DOHH2 (cell line): ENCODE data around the gene HHATL.
"Not testable (repeated sequence)": the region's sequence is repeated elsewhere in the genome, so short reads cannot be mapped to it uniquely, and the experiment has no call there.

Experiments used
- H3F3A ChIP-seq: fragments of 200-600 bp; sonication (generic), shearing (Covaris generic); 2 replicates; pipeline ENCODE4 v1.6.0; 2016; ENCODE audit warnings: antibody characterized with exemption, mild to moderate bottlenecking; ENCODE audit not compliant: control insufficient read depth, insufficient read depth
- H3K27ac ChIP-seq: fragments of 200-600 bp; sonication (generic); 2 replicates; pipeline ENCODE4 v1.5.1; 2014; ENCODE audit warnings: low read depth, mild to moderate bottlenecking, low read length, moderate library complexity
- H3K27me3 ChIP-seq: fragments of 200-600 bp; sonication (generic); 2 replicates; pipeline ENCODE4 v1.6.1; 2014; ENCODE audit warnings: mild to moderate bottlenecking, low read length, mixed read lengths; ENCODE audit not compliant: control insufficient read depth
- H3K36me3 ChIP-seq: fragments of 200-600 bp; sonication (generic); 2 replicates; pipeline ENCODE4 v1.6.1; 2014; ENCODE audit warnings: mild to moderate bottlenecking, low read length, moderate library complexity, mixed read lengths; ENCODE audit not compliant: control insufficient read depth
- H3K4me1 ChIP-seq: fragments of 200-600 bp; sonication (generic); 2 replicates; pipeline ENCODE4 v1.6.1; 2014; ENCODE audit warnings: mild to moderate bottlenecking, low read length, mixed read lengths; ENCODE audit not compliant: control insufficient read depth
- H3K4me2 ChIP-seq: fragments of 200-600 bp; sonication (generic); 2 replicates; pipeline ENCODE4 v1.6.0; 2014; ENCODE audit warnings: mild to moderate bottlenecking, low read length, moderate library complexity
- H3K4me3 ChIP-seq: fragments of 200-600 bp; sonication (generic); 2 replicates; pipeline ENCODE4 v1.5.1; 2014; ENCODE audit warnings: mild to moderate bottlenecking, low read length, mixed read lengths
- H3K79me2 ChIP-seq: fragments of 200-600 bp; sonication (generic); 2 replicates; pipeline ENCODE4 v1.6.1; 2014; ENCODE audit warnings: mild to moderate bottlenecking, low read length, mixed read lengths; ENCODE audit not compliant: control insufficient read depth
- H3K9me2 ChIP-seq: fragments of 200-600 bp; sonication (generic); replicated peaks from 2 replicates; pipeline ENCODE4 v1.6.1; 2014; ENCODE audit warnings: mild to moderate bottlenecking, low read length, mixed read lengths; ENCODE audit not compliant: control insufficient read depth
- H3K9me3 ChIP-seq: fragments of 200-600 bp; sonication (generic); 2 replicates; pipeline ENCODE4 v1.6.1; 2014; ENCODE audit warnings: antibody characterized with exemption, low read length, mixed read lengths; ENCODE audit not compliant: control insufficient read depth, insufficient read depth
- H4K20me1 ChIP-seq: fragments of 200-600 bp; sonication (generic); 2 replicates; pipeline ENCODE4 v1.6.0; 2014; ENCODE audit warnings: low read depth, mild to moderate bottlenecking, antibody characterized with exemption, low read length, moderate library complexity; ENCODE audit not compliant: control insufficient read depth, insufficient read depth
- CTCF ChIP-seq: fragments of 200-600 bp; sonication (generic); IDR thresholded peaks from one replicate; pipeline ENCODE4 v1.5.1; 2014; ENCODE audit warnings: antibody characterized with exemption, mild to moderate bottlenecking, low read depth, low read length; ENCODE audit not compliant: poor library complexity, severe bottlenecking
- EZH2phosphoT487 ChIP-seq: fragments of 200-600 bp; sonication (generic); IDR thresholded peaks from 2 replicates; pipeline ENCODE4 v1.6.1; 2017; ENCODE audit warnings: borderline replicate concordance, mild to moderate bottlenecking, antibody characterized with exemption, low read length, moderate library complexity, mixed read lengths

The HHATL gene

GRCh38 chr3:42728056-42728455 lies 25.5 kb upstream of the HHATL start:
- no peaks in the 10 kb centered on the region for H3K9me3 ChIP-seq
- no peaks in the 10 kb centered on the region for H3K36me3 ChIP-seq
- H3K4me1 ChIP-seq, result no peaks in the 10 kb centered on the region

GRCh38 chr3:42725454-42725853 lies 22.9 kb upstream of the HHATL start:
- no peaks in the 10 kb centered on the region for H4K20me1 ChIP-seq
- peaks cover 4% of the 10 kb centered on the region; the same call in 1 of the 2 replicates for H3K27me3 ChIP-seq
- H3K9me2 ChIP-seq, result no peaks in the 10 kb centered on the region
- no peaks in the 10 kb centered on the region for H3K79me2 ChIP-seq
- no peak overlapping the region for H3K27ac ChIP-seq
- H3K4me1 ChIP-seq, result no peaks in the 10 kb centered on the region
- no peaks in the 10 kb centered on the region for H3K9me3 ChIP-seq
- H3K36me3 ChIP-seq, result no peaks in the 10 kb centered on the region
- H3K4me3 ChIP-seq, result no peak overlapping the region
- no peak overlapping the region for H3K4me2 ChIP-seq
- H3F3A ChIP-seq, result no peaks in the 10 kb centered on the region
- TF ChIP-seq EZH2phosphoT487 (no peak), CTCF (no peak)

More at GRCh38 chr3:42728056-42728455, 25.5 kb upstream of the HHATL start:
- no peaks in the 10 kb centered on the region for H3F3A ChIP-seq
- no peak overlapping the region for H3K4me2 ChIP-seq
- no peak for TF ChIP-seq EZH2phosphoT487
- TF ChIP-seq CTCF, result no peak
- H3K9me2 ChIP-seq, result no peaks in the 10 kb centered on the region
- no peaks in the 10 kb centered on the region for H4K20me1 ChIP-seq
- no peak overlapping the region for H3K4me3 ChIP-seq
- no peaks in the 10 kb centered on the region for H3K79me2 ChIP-seq
- H3K27ac ChIP-seq, result no peak overlapping the region
- H3K27me3 ChIP-seq, result peaks cover 4% of the 10 kb centered on the region; the same call in 1 of the 2 replicates

GRCh38 chr3:42723219-42723618 lies 20.6 kb upstream of the HHATL start:
- TF ChIP-seq CTCF, result no peak
- TF ChIP-seq EZH2phosphoT487, result no peak
- Histone ChIP-seq H3K9me2 (no peaks in the 10 kb centered on the region), H3K27me3 (peaks cover 4% of the 10 kb centered on the region; the same call in 1 of the 2 replicates), H4K20me1 (no peaks in the 10 kb centered on the region), H3F3A (no peaks in the 10 kb centered on the region), H3K27ac (no peak overlapping the region), H3K9me3 (no peaks in the 10 kb centered on the region), H3K4me3 (no peak overlapping the region), H3K4me1 (no peaks in the 10 kb centered on the region), H3K4me2 (no peak overlapping the region), H3K79me2 (no peaks in the 10 kb centered on the region), H3K36me3 (no peaks in the 10 kb centered on the region)

GRCh38 chr3:42722442-42722841 lies 19.8 kb upstream of the HHATL start:
- H3K4me1 ChIP-seq, H3K27ac ChIP-seq, H3K27me3 ChIP-seq, H3K9me2 ChIP-seq, H4K20me1 ChIP-seq, H3F3A ChIP-seq, H3K36me3 ChIP-seq, H3K4me3 ChIP-seq, H3K9me3 ChIP-seq, H3K79me2 ChIP-seq, H3K4me2 ChIP-seq: not testable (repeated sequence)
